GM18909 (cell line): ENCODE measurements around the gene CBL.

Source experiments
- ATAC-seq: cut with Tn5 transposase; IDR thresholded peaks from one replicate; pipeline ENCODE4 v1.9.1; 2021; ENCODE audit warnings: mild to moderate bottlenecking; ENCODE audit not compliant: unreplicated experiment, poor library complexity

CBL gene

DNA sequence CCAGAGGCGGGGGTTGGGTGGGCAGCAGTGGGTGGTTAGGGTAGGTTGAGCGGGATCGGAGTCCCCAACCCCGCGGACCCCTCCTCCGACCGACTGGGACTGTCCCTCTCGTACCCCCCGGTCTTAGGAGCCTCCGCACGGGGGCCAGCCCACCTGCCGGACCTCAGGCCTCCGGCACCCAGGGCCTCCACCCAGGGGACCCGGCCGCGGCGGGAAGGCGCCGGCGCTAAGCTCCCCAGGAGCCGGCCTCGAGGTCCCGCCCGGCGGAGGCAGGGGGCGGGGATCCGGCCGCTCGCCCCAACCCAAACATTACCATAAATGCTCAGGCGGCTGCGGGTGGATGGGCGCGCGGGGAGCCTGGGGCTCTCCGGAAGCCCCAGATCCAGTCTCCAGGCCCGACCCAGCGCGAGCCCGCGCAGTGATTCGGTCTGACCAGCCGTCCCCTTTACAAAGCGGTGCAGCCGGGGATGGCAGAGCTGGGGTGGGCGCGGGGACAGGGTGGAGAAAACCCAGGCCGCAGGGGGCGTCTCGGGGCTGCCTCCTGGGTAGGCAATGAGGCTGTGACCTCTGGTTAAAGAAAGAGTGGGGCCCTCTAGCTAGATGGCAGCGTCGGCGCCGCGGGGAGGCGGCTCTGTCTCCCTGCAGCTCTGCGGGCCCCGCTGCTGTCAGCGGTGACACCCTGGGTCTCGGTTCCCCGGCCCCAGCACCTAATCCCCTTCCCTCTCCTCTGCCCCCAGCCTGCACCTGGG is 114.8 kb downstream of the CBL start:
- peak; percentile 40 for ATAC-seq

DNA sequence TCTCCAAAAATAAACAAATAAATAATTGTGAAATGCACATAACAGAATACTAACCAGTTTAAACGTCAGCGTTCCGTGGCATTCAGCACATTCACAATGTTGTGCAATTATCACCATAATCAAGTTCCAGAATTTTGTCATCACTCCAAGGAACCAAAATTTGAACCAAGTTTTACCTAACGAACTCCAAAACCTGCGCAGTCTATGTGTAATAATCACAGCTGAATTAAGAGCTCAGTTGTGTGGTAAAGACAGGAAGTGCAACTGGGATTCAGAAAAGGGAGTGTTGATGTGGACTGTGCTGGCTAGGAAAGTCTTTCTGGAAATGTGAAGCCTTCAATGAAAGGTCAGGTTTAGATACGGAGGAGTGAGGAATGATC is 116.2 kb downstream of the CBL start:
- ATAC-seq: no peak

DNA sequence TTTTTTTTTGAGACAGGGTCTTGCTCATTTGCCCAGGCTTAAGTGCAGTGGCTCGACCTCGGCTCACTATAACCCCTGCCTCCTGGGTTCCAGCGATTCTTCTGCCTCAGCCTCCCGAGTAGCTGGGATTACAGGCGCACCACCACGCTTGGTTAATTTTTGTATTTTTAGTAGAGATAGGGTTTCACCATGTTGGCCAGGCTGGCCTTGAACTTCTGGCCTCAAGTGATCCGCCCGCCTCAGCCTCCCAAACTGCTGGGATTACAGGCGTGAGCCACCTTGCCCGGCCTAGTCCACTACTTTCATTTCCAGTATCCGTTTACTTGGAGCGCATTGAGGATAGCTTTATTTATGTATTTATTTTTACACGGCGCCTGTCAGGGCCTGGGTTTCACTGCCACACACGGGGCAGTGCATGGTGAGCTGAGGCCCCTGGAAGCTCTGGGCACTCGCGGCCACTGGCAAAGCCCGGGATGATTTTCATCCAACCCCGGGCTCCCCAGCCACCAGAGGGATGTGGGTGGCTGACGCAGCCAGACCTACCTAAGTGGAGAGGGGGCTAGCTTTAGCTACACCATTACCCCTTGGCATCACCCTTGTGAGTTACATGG is 116.9 kb downstream of the CBL start:
- no peak for ATAC-seq

DNA sequence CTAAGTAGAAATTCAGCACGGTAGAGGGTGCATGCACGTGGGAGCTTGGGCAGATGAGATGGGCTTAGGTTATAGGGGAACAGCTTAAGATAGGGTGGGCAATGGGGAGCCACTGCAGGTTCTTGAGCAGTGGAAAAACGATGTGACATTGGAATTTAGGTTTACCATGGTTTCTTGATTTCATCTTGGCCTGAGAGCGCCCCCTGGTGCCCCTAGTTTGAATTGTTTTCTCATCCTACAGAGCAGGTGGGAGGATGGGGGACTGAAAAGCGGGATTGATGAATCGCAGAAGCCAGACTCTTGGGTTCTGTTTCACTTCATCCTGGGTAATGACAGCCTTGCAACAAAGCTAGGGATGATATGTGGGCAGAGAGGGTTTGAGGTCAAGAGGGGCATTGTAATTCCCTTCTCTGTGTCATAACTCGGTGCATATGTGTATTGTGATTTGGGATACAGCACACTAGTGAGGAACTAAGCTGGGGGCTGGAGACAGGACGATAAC is 117.4 kb downstream of the CBL start:
- ATAC-seq: no peak

DNA sequence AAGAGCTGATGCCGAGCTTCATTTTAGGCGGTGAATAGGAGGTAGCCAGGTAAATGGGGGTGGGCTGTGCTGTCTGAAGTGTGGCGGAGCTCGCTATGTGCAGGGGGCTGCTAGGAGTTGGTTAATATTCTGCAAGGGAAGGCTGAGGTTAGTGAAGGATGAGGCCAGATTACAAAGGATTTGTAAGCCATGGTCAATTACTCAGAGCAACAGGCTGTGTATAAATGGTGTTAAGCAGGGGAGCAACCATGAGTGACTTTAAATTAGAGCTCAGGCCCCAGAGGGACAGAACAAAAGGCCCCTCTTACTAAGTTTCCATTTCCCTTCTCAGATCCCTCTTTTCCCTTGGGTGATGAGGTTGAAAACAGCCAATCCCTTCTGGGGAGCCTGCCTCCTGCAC is 118.0 kb downstream of the CBL start:
- no peak for ATAC-seq

DNA sequence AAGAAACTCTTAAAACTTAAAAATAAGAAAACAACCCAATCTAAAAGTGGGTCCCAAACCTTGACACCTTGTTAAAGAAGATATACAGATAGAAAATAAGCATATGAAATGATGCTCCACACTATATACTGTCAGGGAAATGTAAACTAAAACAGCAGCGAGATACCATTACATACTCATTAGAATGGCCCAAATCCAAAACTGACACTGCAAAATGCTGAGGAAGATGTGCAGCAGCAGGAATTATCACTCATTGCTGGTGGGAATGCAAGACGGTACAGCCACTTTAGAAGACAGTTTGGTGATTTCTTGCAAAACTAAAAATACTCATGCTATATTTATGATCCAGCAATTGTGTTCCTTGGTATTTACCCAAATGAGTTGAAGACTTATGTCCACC is 123.2 kb downstream of the CBL start:
- no peak for ATAC-seq

DNA sequence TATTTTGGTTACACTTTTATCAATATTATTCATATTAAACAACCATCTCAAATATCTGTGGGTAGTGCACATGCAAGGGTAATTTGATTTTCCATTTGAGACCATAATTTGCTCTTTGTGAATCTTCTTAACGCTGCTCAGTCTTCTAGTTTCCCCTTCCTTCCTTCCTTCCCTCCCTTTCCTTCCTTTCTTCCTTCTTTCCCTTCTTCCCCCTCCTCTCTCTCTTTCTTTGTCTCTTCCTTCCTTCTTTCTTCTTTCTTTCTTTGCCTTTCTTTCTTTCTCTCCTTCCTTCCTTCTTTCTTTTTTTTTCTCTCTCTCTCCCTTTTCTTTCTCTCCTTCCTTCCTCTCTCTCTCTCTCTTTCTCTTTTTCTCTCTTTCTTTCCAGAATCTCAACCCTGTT is 124.1 kb downstream of the CBL start:
- no peak for ATAC-seq

DNA sequence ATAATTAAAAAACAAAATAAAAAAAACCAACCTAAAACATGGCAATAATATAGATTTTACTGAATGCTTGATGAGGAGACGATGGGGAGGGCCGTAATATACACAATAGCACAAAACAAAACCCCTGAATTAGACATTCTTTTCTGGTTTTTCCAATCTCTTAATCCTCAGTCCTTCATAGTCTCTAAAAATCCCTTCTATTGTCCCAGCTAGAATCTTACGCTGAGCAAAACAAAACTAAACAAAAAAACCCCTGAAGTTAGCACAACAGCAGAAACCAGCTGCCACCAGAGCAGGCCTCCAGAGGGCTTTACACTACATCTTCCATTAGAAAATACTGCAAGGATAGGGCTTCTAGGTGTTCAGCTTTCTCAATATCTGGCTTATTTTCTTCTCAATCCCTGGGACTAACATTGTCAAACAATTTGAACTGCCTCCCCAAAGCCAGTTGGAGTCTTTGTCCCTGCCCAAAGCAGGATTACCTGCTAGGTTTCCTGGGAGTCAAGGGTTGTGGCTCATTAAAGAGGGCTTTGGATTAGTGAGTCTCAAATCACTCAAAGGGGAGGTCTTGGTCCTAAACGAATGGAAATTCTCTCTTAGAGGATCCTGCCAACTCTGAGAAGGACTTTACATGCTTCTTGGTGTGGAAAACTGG is 126.1 kb downstream of the CBL start:
- ATAC-seq: no peak

DNA sequence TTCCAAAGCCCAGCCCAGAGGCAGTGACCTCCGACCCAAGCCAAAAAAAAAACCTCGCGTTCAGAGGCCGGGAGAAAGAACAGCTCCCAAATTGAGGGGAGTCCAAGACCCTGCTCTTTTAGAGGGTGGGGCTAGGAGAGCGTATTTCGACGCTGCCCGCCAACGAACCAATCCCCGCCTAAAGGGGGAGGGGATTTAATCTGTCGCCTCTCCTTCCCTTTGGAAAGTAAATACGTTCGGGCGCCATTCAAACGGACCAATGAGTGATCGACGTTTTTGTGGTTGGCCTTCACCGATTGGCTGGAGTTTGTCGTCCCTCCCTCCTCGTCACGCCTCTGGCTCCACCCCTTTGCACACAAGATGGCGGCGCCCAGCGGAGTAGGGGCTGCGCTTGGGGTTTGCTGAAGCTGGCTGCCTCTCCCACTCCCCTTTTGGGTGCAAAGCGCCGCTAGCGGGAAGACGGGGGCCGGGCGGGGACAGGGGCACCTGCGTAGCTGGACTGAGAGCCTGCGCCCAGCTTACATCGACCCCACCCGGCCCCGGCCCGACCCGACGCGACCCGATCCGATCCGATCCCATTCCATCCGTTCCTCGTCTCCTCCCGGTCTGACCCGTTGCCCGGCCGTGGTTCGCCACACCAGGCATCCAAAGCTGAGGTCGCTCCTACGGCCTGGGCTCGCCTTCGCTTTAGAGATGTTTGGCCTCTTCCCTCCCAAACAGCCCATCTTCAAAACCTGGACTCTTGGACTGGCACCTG is 128.2 kb downstream of the CBL start, which contains the start of gene RNF26:
TSS of gene RNF26 (plus strand) at position 354 of the 757 bp plus-strand sequence. CDS start 596 bp downstream, outside the sequence.
- ATAC-seq: peak; percentile 93

DNA sequence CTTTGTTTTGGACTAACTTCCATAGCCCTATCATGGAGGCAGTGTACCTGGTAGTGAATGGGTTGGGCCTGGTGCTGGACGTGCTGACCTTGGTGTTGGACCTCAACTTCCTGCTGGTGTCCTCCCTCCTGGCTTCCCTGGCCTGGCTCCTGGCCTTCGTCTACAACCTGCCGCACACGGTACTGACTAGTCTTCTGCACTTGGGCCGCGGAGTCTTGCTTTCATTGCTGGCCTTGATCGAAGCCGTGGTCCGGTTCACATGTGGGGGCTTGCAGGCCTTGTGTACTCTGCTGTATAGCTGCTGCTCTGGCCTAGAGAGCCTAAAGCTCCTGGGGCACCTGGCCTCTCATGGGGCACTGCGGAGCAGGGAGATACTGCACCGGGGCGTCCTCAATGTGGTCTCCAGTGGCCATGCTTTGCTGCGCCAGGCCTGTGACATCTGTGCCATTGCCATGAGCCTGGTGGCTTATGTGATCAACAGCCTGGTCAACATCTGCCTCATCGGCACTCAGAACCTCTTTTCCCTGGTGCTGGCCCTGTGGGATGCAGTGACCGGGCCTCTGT is 129.0 kb downstream of the CBL start:
- ATAC-seq: no peak

DNA sequence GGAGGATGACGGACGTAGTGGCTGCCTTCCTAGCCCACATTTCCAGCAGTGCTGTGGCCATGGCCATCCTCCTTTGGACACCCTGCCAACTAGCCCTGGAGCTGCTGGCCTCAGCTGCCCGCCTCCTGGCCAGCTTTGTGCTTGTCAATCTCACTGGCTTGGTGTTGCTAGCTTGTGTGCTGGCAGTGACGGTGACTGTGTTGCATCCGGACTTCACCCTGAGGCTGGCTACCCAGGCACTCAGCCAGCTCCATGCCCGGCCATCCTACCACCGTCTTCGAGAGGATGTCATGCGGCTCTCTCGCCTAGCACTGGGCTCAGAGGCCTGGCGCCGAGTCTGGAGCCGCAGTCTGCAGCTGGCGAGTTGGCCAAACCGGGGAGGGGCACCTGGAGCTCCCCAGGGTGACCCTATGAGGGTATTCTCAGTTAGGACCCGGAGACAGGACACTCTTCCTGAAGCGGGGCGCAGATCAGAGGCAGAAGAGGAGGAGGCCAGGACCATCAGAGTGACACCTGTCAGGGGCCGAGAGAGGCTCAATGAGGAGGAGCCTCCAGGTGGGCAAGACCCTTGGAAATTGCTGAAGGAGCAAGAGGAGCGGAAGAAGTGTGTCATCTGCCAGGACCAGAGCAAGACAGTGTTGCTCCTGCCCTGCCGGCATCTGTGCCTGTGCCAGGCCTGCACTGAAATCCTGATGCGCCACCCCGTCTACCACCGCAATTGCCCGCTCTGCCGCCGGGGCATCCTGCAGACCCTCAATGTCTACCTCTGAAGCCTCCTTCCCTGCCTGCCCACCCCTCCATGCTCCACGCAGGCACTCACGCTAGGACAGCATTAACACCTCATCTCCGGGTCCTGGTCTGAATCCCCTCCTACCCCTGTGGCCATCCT is 129.8 kb downstream of the CBL start:
- ATAC-seq: no peak

DNA sequence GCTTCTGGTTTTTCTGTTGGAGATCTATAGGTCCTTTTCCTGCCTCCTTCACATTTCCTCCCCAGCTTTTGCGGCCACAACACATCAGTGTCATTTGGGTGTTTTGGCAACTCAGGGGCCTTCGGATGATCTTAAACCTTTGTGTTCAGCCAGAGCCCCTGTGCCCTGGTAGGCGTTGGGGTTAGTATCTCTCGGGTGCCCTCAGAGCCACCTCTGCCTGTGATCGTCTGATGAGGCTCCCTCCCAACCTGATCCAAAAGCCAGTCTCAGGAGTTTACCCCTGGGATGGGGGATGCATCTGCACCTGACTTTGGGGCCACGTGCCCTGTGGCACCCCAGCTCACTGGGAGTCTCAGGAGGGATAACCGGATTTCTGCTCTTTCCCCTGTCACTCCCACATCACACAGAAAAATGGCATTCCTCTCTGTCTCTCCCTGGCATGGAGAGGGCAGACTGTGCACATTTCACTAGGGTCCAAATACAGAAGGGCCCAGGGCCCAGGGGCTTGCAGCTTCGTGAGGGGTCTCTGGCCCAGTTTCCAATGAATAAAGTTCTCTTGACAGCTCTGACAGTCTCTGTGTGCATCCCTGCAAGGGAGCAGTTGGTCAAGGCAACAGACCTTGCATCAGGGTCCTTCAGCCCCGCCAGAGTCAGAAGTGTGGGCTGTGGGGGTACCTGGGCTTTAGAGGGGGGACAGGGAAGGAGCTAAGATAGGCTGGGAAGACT is 130.8 kb downstream of the CBL start:
- no peak for ATAC-seq

DNA sequence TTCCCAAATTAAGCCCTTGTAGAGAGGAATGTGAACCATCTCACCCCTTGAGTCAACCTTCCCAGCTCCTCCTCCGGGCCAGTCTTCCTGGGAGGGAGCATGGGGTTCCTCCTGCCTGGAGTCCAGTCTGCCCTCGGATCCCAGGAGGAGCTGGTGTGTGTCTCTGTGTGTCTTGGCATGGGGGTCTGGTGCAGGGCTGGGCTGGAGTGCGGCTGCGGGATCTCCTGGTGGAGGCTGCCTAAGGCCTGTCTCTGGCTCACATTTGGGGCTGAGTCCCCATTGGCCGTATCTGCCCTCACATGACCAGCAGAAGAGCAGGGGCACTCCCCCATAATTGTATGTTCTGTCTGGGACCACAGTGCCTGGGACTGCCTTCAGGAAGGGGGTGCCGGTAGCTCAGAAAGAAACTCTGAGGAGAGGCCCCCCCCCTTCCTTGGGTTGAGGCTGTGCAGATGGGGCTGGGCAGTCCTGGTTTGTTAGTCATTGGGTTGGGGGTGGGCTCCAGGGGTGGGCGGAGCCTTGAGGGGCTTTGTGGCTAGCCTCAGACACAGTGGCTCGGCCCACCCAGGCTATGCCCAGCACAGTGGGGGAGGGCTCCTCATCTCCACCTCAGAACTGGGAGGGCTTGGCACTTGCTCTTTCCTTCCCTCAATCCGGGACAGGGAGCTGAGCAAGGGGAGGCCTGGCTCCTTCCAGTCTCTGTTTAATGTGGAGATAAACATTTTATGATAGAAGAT is 131.6 kb downstream of the CBL start:
- no peak for ATAC-seq

DNA sequence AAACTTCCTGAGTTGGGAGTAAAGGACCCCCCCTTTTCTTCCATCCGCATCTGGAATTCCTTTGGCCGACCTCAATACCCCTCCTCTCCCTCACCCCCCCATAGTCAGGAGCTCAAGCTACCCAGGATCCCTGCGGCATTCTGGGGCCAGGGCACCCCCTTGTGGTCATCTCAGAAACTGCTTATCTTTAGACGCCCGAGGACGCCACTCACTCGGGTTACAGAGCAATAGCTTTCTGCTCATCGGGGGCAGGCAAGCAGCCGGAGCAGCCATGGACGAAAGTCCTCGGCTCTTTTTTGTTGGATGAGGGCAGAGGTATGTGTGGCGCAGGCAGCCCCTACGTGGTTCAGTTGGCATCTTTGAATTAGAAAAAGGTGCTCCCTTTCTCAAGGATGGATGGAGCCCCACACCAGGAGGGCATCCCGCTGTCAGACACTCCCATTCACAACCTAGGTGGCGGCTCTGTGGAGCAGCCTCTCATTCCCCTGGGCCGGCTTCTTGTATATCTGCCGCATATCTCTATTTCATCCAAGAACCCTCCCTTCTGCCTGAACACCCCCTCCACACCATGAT is 132.3 kb downstream of the CBL start:
- ATAC-seq: no peak

DNA sequence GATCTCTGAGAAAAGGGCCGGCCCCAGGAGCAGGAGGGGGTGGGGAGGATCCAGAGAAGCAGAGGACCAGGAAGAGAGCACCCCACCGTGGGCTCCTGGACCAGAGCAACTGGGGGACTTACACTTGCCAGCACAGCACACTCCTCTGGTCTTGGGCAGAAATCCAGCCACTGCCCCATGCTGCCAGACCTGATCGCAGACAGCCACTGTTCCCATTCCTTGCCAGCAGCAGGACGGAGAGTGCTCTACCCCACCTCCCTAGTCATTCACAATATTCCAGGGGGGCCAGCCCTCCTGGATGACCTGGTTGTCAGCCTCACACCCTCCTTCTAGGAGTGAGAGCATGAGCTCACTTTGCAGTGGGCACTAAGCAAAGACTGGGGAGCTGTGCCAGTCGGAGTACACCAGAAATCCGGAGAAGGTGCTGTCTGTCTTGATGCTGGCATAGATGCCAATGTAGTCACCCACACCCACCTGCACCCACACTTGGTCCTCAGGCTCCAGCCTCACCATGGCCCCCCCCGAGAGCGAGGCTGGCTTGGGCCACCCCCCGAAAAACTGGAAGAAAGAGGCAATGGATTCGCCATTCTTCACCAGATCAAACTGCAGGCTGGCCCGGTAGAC is 132.9 kb downstream of the CBL start:
- no peak for ATAC-seq

DNA sequence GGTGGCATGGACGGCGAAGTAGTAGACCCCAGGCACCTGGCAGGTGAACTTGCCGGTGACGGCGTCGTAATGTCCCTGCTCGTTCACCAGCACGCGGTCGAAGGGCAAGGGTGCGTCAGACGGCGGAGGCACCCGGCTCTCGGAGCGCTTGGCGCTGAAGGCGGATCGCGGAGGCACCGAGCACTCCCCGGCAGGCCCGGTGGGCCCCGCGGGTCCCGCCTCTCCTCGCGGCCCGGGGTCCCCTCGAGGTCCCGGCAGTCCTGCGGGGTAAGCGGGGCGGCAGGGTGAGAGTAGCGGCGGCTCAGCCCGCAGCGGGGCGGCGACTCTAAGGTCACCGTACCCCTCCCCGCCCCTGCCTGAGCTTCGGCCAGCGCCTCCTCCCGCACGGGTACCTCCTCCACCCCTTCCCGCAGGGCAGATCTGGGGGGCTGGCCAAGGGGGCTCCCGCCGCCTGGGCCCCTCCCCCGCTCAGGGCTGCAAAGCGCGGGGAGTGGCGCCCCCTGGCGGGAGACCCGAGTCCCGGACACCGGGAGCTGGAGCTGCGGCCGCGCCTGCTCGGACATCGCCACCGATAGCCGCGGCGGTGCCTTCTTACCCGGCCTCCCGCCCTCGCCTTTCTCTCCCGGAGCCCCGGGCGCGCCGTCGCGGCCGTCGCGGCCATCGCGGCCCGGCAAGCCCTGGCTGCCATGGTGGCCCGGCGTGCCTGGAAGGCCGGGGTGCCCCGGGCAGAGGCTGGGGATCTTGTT is 133.6 kb downstream of the CBL start:
- no peak for ATAC-seq
